CD1c-positive myeloid dendritic cell (primary cell): ENCODE measurements around the gene ENPP6.
"Not testable (repeated sequence)": the region's sequence is repeated elsewhere in the genome, so short reads cannot be mapped to it uniquely, and the experiment has no call there.

Experiments
- DNase-seq: peaks from one replicate; pipeline ENCODE4 v3.0.0-alpha.2; 2016; ENCODE audit errors: extremely low spot score

ENPP6 gene

GRCh38 chr4:184148738-184149637 is 68.7 kb downstream of the ENPP6 start:
- DNase-seq: no peak

- no peak for DNase-seq
Measured at GRCh38 chr4:184147858-184148737, 69.6 kb downstream of the ENPP6 start.

- DNase-seq: no peak
Measured at GRCh38 chr4:184146951-184147350, 70.7 kb downstream of the ENPP6 start.

DNA sequence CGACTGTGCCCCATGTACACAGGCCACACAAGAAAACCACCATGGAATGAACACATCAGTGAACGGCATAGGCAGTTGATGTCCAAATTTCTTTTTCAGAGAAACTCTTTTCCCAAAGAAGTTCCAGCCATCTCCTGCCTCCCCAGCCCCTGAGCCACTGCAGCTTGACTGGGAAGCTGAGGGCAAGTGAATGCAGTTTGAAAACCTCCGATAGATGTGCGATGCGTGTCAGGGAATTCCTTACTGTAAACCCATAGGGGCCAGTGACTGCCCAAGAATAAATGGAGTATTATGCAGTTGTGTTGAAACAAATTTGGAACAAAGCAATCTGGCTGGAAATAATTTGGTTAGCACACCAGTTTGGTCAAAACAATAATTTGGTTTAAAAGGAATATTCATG is 72.1 kb downstream of the ENPP6 start:
- no peak for DNase-seq

- no peak for DNase-seq
Measured at GRCh38 chr4:184143770-184144564, 73.7 kb downstream of the ENPP6 start.

GRCh38 chr4:184142121-184143000 is 75.3 kb downstream of the ENPP6 start:
- DNase-seq: no peak

- DNase-seq: not testable (repeated sequence)
Measured at GRCh38 chr4:184140901-184141300, 76.8 kb downstream of the ENPP6 start.

DNA sequence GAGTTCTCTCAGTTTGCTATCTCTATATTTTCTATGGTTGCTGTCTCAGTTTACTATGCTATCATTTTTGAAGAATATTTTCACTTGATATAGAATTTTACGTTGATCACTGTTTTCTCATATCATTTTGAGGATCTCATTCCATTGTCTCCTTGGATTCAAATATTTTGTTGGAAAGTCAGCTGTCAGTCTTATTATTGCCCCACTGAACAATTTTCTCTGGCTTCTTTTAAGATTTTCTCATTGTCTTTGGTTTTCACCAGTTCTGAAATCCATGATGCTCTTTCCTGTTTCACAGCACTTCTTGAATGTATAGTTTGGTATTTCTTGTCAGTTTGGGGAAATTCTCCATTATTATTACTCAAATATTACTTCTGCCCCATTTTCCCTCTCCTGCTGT is 81.1 kb downstream of the ENPP6 start:
- DNase-seq: no peak

DNA sequence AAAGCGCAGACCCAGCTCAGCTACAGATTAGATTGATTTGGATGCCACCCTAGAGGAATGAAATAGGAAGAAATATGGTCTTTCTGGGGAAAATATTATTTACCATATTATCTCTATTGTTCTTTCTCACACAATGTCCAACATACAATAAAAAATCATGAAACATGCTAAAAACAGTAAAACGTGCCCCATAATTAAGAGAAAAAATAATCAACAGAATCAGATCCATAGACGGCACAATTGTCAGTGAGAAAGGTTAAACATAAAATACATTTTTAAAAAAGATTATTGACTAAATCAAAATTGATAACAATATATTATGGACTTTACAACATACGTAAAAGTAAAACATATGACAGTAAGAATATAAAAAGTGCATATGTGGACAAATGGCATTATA is 90.9 kb downstream of the ENPP6 start:
- DNase-seq: no peak

- DNase-seq: no peak
Measured at GRCh38 chr4:184122631-184123408, 94.9 kb downstream of the ENPP6 start.

- DNase-seq: no peak
Measured at GRCh38 chr4:184120549-184121127, 97.0 kb downstream of the ENPP6 start.

DNA sequence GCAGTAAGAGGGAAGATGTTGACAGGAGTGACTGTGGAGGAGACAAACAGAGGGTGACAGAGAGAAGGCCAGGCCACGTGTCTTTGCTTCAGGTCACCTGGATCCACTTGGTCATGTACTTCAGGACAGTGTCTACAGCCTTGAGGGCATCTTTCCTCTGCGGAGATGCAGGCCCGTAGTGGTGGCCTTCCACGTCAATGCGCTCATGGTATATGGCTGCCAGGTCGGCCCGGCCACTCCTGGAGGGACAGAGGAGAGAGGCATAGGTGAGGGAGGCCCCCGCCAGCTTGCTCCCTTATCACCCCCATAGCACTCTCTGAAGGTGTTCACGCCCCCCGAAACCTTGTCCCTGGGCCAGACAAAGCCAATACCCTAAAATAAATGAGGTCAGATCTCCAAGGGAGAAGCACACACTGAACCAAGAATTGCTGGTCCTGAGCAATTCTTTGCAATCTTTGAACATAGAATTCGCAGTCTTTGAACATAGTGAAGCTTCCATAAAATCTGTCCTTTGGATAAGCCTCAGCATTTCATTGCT is 99.9 kb downstream of the ENPP6 start:
- no peak for DNase-seq

- no peak for DNase-seq
Measured at GRCh38 chr4:184115399-184115798, 102.3 kb downstream of the ENPP6 start.

- no peak for DNase-seq
Measured at GRCh38 chr4:184114431-184114830, 103.2 kb downstream of the ENPP6 start.

DNA sequence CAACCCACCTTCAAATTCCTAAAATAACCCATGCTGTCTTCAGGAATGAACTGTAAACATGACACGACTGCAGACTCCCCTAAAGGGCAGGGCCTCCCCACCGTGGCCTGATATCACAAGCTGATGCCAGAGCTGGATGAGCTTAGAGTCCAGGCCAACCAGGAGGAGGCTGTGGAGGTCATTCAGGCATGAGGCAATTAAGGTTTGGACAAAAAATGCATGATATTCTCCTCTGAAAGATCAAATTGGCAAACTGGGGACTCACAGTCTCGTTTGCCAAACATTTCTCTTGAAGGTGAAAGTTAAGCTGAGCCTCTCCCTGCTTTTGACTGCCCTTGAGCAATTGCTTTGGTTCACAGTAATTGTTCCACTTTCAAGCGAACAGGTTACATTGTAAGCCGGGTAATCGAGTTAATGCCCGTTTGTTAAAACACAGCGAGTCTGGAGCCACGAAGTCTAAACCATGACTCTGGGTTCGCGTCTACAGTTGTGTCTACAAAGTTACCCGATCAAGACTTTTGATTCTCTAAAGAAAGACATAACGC is 105.6 kb downstream of the ENPP6 start:
- no peak for DNase-seq

DNA sequence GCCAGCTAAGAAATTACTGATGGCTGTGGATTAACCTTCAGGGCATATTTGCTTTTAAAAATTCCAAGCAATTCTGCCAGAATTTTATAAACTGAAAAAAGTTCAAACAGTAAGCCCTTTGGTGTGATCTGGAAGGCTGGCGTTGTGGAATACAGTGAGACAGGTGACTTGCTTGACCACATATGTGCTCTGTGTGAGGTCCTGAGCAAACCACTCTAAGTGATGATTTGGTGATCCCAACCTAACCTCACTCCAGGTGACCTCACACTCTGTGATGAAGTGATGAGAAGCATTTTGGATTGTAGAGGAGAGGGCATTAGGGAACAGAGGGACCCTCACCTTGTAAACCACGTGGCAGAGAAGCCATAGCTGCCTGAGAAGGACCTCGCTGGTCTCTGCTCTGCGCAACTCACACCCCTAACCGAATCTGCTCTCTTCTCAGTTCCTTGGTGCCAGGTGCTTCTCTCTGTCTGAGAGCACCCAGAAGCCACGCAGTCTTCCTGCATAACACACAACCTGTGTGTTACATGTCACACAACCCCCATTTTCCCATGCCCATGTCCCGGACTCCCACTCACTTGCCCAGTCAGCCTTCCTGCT is 106.3 kb downstream of the ENPP6 start:
- no peak for DNase-seq

DNA sequence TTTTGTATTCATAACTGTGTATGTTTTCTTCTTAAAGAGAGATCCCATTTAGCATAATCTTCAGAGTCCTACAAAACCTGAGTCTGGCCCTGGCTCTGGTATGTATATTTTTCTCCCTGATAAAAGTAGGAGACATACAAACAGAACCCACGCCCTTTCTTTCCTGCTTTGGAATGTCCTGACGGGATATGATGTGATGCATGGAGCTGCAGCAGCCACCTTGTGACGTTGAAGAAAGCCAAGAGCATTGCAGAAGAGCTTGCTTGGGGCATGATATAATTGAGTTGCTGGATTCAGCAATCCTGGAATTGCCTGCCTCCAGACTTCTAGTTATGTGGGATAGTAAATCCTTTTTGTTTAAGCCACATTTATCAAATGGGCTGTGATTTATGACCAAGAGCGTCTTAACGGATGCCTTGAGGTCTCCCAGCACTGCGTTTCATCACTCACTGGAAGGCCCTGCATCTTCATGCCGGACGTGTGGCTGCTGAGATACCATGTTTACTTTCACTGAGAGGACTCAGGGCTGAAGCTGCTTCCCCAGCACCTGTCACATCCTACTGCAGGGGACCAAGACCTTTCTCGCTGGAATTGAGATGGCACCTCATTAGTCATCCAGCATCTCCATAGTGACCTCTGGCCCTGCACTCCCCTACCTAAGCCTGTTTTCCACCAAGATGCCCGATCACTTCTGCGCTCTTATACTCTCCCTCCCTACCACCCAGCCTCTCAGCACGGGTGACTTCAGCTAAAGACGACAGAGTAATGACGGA is 107.0 kb downstream of the ENPP6 start:
- DNase-seq: no peak

- DNase-seq: no peak
Measured at GRCh38 chr4:184108006-184108501, 109.6 kb downstream of the ENPP6 start.
